Osteocyte (in vitro differentiated cells): ENCODE measurements around the gene NHSL2. TPM values are rescaled to one million over a fixed set of nuclear protein-coding genes. Genes with fewer than 3 reads are reported as not detected.

ENCODE experiments used
- DNase-seq: peaks from one replicate; pipeline ENCODE4 v3.0.0; 2021; ENCODE audit warnings: mixed read lengths; ENCODE audit not compliant: unreplicated experiment; ENCODE audit errors: extremely low spot score
- H3K27ac Mint-ChIP-seq: one replicate; pipeline ENCODE4 v1.8.0; 2021; ENCODE audit warnings: mild to moderate bottlenecking, mixed read lengths; ENCODE audit not compliant: unreplicated experiment
- H3K27me3 Mint-ChIP-seq: one replicate; pipeline ENCODE4 v1.8.0; 2021; ENCODE audit warnings: mixed read lengths; ENCODE audit not compliant: unreplicated experiment
- H3K36me3 Mint-ChIP-seq: one replicate; pipeline ENCODE4 v1.8.0; 2021; ENCODE audit warnings: mixed read lengths; ENCODE audit not compliant: unreplicated experiment
- H3K4me1 Mint-ChIP-seq: one replicate; pipeline ENCODE4 v1.8.0; 2021; ENCODE audit warnings: mixed read lengths; ENCODE audit not compliant: unreplicated experiment
- H3K4me3 Mint-ChIP-seq: one replicate; pipeline ENCODE4 v1.8.0; 2021; ENCODE audit warnings: mild to moderate bottlenecking, moderate library complexity, mixed read lengths; ENCODE audit not compliant: unreplicated experiment
- H3K9me3 Mint-ChIP-seq: one replicate; pipeline ENCODE4 v1.8.0; 2021; ENCODE audit warnings: mixed read lengths; ENCODE audit not compliant: unreplicated experiment
- CTCF ChIP-seq: fragments of 200-600 bp; sonication (generic); IDR thresholded peaks from 2 replicates; pipeline ENCODE4 v1.5.0; 2021; ENCODE audit warnings: antibody characterized with exemption, mild to moderate bottlenecking, moderate library complexity
- total RNA-seq: library from RNA; stranded (reverse); gene quantifications from 2 replicates; pipeline ENCODE4 v1.2.1, GENCODE V29; 2021

NHSL2 gene
- total RNA-seq, 1 donor from 2014 or later, result 7.3 TPM

DNA sequence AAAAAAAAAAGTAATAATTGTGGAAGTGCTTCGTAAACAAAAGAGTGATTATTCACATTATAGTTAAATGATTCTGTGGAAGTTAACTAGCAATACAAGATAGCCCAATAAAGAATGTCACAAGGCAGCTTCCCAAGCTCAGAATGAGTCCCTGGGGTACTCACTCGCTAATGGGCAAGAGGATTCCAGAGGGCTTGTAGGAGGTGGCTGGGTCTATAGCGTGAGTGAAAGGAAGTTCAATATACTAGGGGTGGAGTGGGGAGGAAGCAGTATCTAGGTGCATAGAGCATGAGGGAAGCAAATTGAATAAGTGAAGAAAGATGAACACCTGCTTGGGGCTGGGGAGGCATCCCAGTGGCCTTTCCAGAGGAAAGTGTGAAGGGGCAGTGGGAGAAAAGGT is 178.6 kb downstream of the NHSL2 start:
- H3K27me3 Mint-ChIP-seq, result no peaks in the 10 kb centered on the region
- H3K36me3 Mint-ChIP-seq, result no peaks in the 10 kb centered on the region
- peaks cover 11% of the 10 kb centered on the region for H3K9me3 Mint-ChIP-seq
- H3K27ac Mint-ChIP-seq, result no peak overlapping the region
- no peak for DNase-seq
- no peak for TF ChIP-seq CTCF
- H3K4me3 Mint-ChIP-seq, result no peak overlapping the region
- H3K4me1 Mint-ChIP-seq, result no peaks in the 10 kb centered on the region

- Mint-ChIP-seq H3K4me3 (no peak overlapping the region), H3K36me3 (no peaks in the 10 kb centered on the region), H3K27ac (no peak overlapping the region), H3K27me3 (no peaks in the 10 kb centered on the region), H3K4me1 (no peaks in the 10 kb centered on the region), H3K9me3 (no peaks in the 10 kb centered on the region)
- DNase-seq, result no peak
- no peak for TF ChIP-seq CTCF
Observed at GRCh38 chrX:72094894-72095293, 184.2 kb downstream of the NHSL2 start.

- Mint-ChIP-seq H3K4me1 (no peaks in the 10 kb centered on the region), H3K27me3 (no peaks in the 10 kb centered on the region), H3K27ac (no peak overlapping the region), H3K36me3 (no peaks in the 10 kb centered on the region), H3K9me3 (no peaks in the 10 kb centered on the region), H3K4me3 (no peak overlapping the region)
- DNase-seq, result no peak
- TF ChIP-seq CTCF, result no peak
Observed at GRCh38 chrX:72095370-72095769, 184.7 kb downstream of the NHSL2 start.

DNA sequence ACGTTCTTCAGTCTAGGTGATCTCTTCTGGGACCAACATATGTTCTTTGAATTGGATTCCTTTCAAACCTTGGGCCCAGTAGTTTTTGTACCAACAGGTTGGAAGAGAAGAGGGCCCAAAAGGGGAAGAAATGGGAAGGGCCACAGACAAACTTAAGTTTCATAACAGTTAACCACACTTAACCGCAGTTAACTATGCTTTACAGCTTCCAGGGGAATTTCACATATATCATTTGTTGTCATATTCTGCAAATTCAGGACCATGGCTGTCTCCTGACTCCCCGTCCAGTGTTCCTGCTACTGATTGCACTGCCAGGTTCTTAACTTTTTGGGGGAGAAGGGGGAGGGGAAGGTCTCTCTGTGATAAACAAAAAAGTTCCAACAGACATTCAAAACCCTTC is 186.5 kb downstream of the NHSL2 start:
- Mint-ChIP-seq H3K27ac (no peak overlapping the region), H3K9me3 (no peaks in the 10 kb centered on the region), H3K4me1 (no peaks in the 10 kb centered on the region), H3K4me3 (no peak overlapping the region), H3K27me3 (no peaks in the 10 kb centered on the region), H3K36me3 (no peaks in the 10 kb centered on the region)
- no peak for TF ChIP-seq CTCF
- no peak for DNase-seq

- Mint-ChIP-seq H3K4me1 (no peaks in the 10 kb centered on the region), H3K27ac (no peak overlapping the region), H3K27me3 (no peaks in the 10 kb centered on the region), H3K9me3 (peaks cover 4% of the 10 kb centered on the region), H3K36me3 (no peaks in the 10 kb centered on the region), H3K4me3 (no peak overlapping the region)
- DNase-seq, result no peak
- TF ChIP-seq CTCF, result no peak
Observed at GRCh38 chrX:72100051-72100755, 189.6 kb downstream of the NHSL2 start.
